ENCODE results near the gene RFC4.

RFC4 gene

DNA sequence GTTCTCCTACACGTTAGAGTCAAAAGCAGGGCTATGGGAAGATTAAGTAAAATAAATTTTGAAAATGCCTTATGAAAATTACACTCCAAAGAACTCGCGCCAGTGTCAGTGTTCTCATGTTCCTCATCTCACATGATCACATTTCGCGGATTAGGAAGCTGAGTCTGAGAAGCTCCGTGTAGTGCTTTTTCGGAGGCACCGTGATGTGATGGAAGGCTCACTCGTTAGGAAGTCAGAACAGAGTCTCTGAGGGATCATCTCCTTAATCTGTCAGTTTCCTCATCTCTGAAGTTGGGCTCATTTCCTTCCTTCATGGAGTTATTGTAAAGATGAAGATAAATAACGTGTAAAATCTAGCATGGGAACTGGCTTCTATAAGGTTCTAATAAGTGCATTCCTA is 39.5 kb upstream of the RFC4 start:
- Histone ChIP-seq H3K4me3 (no peak overlapping the region), H3K27ac (no peak overlapping the region)
- TF ChIP-seq, protein P1, sequence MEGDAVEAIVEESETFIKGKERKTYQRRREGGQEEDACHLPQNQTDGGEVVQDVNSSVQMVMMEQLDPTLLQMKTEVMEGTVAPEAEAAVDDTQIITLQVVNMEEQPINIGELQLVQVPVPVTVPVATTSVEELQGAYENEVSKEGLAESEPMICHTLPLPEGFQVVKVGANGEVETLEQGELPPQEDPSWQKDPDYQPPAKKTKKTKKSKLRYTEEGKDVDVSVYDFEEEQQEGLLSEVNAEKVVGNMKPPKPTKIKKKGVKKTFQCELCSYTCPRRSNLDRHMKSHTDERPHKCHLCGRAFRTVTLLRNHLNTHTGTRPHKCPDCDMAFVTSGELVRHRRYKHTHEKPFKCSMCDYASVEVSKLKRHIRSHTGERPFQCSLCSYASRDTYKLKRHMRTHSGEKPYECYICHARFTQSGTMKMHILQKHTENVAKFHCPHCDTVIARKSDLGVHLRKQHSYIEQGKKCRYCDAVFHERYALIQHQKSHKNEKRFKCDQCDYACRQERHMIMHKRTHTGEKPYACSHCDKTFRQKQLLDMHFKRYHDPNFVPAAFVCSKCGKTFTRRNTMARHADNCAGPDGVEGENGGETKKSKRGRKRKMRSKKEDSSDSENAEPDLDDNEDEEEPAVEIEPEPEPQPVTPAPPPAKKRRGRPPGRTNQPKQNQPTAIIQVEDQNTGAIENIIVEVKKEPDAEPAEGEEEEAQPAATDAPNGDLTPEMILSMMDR (IDR thresholded peaks at IDR 0.05) = no peak
- DNase-seq (ENCODE audit: low spot score) = no peak

DNA sequence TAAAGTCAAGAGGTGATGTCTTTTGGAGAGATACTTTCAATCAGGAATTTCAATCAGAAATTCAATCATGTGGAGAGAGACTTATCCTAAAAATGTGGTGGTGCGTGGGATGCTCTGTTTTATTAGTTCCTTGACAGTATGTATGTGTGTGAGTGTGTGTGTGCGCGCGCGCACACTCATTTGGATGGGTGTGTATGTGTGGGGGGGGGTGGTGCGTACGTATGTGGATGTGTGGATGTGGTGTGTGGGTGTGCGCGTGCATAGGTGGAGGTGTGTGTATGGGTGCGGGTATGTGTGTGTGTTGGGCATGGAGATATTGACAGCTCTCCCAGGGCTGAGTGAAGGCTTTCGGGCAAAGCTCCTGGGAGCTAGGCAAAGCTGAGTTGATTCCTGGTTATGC is 38.6 kb upstream of the RFC4 start:
- TF ChIP-seq, protein P1 (IDR thresholded peaks at IDR 0.05) = no peak
- no peak for DNase-seq (ENCODE audit: low spot score)
- Histone ChIP-seq H3K4me3 (no peak overlapping the region), H3K27ac (no peak overlapping the region)

DNA sequence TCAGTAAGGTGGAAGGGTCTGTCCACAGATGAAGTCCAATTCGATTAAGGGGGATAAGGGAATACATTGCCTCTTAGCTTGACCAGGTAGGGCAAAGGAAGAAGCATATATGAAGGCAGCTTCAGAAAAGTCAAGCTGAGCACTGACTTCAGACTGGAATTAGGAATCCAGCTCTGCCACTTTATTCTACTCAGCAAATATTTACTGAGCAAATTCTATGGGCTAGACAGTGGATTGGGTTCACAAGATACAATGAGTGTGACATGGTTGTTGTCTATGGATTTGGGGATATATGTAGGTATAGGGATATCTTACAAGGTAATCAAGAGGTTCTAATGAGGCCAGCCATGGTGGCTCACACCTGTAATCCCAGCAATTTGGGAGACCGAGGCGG is 36.8 kb upstream of the RFC4 start:
- Histone ChIP-seq H3K27ac (no peak overlapping the region), H3K4me3 (no peak overlapping the region)
- TF ChIP-seq, protein P1 (IDR thresholded peaks at IDR 0.05) = no peak
- DNase-seq (ENCODE audit: low spot score) = no peak

DNA sequence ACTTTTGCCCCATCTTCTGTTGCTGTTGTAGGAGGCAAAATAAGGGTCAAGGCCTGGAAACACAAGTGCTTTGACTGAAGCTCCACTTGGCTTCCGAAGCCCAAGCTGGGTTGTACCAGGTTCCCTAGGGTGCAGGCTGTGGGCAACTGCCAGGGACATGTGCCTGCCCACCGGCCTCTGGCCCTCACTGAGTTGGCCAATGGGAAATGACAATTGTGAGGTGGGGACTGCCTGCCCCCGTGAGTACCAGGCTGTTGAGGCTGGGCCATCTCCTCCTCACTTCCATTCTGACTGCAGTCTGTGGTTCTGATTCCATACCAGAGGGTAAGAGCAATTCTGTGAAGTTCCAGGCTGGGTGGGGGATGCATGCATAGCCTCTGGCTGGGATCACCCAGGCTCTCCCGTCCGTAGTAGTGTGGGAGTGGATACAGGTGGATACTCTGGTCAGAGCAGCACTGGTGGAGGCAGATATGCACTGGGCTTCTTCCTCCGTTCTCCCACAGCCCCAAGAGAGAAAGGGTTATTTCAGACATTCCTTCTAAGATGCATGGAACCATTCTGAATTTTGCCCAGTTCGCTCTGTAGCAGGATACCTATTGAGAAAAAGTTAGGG is 36.2 kb upstream of the RFC4 start, which contains the start of gene ADIPOQ:
TSS of gene ADIPOQ (plus strand) at position 285 of the 613 bp plus-strand sequence. CDS start 10,349 bp downstream, outside the sequence.
- DNase-seq (ENCODE audit: low spot score) = no peak
- no peak within 1 kb of the TSS for H3K27ac ChIP-seq
- no peak within 1 kb of the TSS for H3K4me3 ChIP-seq
- TF ChIP-seq, protein P1 (IDR thresholded peaks at IDR 0.05) = no peak

DNA sequence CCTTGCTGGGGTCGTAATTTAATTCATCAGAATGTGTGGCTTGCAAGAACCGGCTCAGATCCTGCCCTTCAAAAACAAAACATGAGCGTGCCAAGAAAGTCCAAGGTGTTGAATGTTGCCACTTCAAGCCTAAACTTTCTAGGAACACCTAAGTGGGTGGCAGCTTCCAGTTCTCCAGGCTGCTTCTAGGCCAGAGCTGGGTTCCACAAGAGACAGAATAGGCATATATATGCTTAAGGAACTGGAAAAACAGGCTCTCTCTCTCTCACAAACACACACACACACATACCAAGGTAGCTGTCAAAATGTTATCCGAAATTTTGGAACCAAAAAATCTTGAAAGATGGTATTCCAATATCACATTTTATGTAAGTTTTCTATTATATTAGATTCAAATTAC is 35.3 kb upstream of the RFC4 start:
- Histone ChIP-seq H3K4me3 (no peak overlapping the region), H3K27ac (no peak overlapping the region)
- DNase-seq (ENCODE audit: low spot score) = no peak
- TF ChIP-seq, protein P1 (IDR thresholded peaks at IDR 0.05) = no peak

DNA sequence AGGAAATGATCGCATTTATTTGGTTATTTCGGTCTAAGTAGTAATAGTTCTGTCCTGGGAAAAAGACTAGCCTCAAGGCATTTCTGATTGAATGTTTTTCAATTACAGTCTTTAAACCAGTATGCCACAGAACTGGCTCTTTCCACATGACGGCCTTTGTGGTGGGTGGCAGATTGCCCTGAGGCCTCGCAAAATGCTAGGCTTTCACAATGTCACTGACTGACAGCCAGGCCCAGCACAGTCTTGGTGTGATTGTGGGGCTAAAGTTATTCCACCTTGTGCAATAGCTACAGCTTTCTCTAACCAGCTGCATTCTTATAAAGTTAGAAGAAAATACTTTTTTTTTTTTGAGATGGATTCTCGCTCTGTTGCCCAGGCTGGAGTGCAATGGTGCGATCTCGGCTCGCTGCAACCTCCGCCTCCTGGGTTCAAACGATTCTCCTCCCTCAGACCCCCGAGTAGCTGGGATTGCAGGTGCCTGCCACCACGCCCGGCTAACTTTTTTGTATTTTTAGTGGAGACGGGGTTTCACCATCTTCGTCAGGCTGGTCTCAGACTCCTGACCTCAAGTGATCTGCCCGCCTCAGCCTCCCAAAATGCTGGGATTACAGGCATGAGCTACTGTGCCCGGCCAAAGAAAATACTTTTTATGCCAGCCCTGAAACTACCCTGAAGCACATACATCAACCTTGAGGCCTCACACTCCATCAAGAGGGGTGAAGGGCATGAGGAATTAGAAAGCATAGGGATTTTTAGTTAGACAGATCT is 33.8 kb upstream of the RFC4 start:
- TF ChIP-seq, protein P1 (IDR thresholded peaks at IDR 0.05) = no peak
- Histone ChIP-seq H3K27ac (peak overlapping the region; percentile 37 to 47), H3K4me3 (no peak overlapping the region)
- no peak for DNase-seq (ENCODE audit: low spot score)

DNA sequence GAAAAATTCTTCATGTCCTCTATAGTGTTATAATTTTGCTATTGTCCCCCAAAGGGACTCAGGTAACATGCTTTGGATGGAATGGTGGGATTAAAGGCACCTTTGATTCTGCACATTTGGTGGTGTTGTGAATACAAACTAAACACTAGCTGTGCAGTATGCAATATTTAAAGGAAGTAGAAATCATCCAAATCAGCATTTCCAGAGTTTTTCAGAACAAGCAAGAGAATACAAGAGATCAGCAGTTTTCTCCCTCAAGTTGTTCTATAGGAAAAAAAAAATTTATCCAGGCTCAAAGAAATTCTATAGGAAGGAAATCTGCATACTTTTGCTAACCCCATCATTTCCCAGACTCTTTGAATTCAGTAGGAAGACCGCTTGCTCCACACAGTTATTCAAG is 26.0 kb upstream of the RFC4 start:
- H3K27ac ChIP-seq = no peak overlapping the region
- TF ChIP-seq, protein P1 (IDR thresholded peaks at IDR 0.05) = no peak

More for the DNA sequence above, 26.0 kb upstream of the RFC4 start:
- no peak for DNase-seq (ENCODE audit: low spot score)
- H3K4me3 ChIP-seq = no peak overlapping the region

Measured in coronary artery (tissue), 2 donors.